T-helper 17 cell (primary cell): ENCODE results near the gene TBC1D22A. TPM values are rescaled to one million over a fixed set of nuclear protein-coding genes. Genes with fewer than 3 reads are reported as not detected.
"Not testable (repeated sequence)": the region's sequence is repeated elsewhere in the genome, so short reads cannot be mapped to it uniquely, and the experiment has no call there.

Source experiments
- ATAC-seq: fragments of 150-1000 bp; cut with Tn5 transposase; 2 replicates; pipeline ENCODE4 v1.10.0; 2021; ENCODE audit warnings: mild to moderate bottlenecking, moderate library complexity
- DNase-seq, 3 donors: peaks; one replicate each; pipeline versions ENCODE4 v3.0.0 to v3.0.0-alpha.2; 2020 to 2021
- H3K9me3 ChIP-seq: one replicate; pipeline ENCODE4 v1.7.0; 2013; ENCODE audit warnings: low read length, mild to moderate bottlenecking; ENCODE audit not compliant: control insufficient read depth, poor library complexity, severe bottlenecking
- H3K27ac Mint-ChIP-seq: one replicate; pipeline ENCODE4 v1.8.0; 2022; ENCODE audit warnings: mild to moderate bottlenecking, moderate library complexity, mixed read lengths
- H3K27me3 Mint-ChIP-seq: one replicate; pipeline ENCODE4 v1.8.0; 2022; ENCODE audit warnings: mixed read lengths
- H3K36me3 Mint-ChIP-seq: one replicate; pipeline ENCODE4 v1.8.0; 2022; ENCODE audit warnings: low read depth, mixed read lengths
- H3K4me1 Mint-ChIP-seq: one replicate; pipeline ENCODE4 v1.8.0; 2022; ENCODE audit warnings: mild to moderate bottlenecking, mixed read lengths
- H3K4me3 Mint-ChIP-seq: one replicate; pipeline ENCODE4 v1.8.0; 2022; ENCODE audit warnings: mild to moderate bottlenecking, moderate library complexity, mixed read lengths
- total RNA-seq, 4 donors: library from RNA in 2 of 4; stranded (reverse) in 2 of 4; gene quantifications; one replicate each; pipeline ENCODE4 v1.2.3 and lab custom pipeline; 2022 to 2026

TBC1D22A gene
- total RNA-seq, 2 donors from 2014 or later: 42.1 to 43.8 TPM

GRCh38 chr22:46971099-46971763, 208.8 kb downstream of the TBC1D22A start:
- H3K36me3 Mint-ChIP-seq: peaks cover 10% of the 10 kb centered on the region
- H3K4me3 Mint-ChIP-seq: no peak overlapping the region
- peaks cover 33% of the 10 kb centered on the region for H3K4me1 Mint-ChIP-seq
- no peaks in the 10 kb centered on the region for H3K27me3 Mint-ChIP-seq
- H3K27ac Mint-ChIP-seq: no peak overlapping the region
- H3K9me3 ChIP-seq: no peaks in the 10 kb centered on the region
- ATAC-seq (no peak), DNase-seq (no peak)

DNA sequence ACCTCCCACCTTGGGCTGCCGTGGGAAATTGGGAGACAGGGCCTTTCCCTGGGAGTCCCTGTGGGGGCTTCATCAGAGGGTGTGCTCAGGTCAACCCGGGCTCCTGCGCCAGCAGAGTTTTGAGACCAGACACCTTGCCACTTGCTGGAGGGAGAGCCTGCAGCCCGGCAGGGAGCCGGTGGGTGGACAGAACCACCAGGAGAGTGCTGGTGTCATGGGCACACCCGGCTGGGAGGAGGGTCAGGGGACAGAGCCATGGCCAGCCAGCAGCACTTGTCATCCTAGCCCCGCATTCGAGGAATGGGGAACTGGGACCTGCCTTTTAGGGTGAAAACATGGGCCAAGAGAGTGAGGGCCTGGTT, 209.3 kb downstream of the TBC1D22A start:
- Mint-ChIP-seq H3K4me3 (no peak overlapping the region), H3K4me1 (peaks cover 30% of the 10 kb centered on the region), H3K36me3 (peaks cover 12% of the 10 kb centered on the region), H3K27me3 (no peaks in the 10 kb centered on the region), H3K27ac (no peak overlapping the region)
- no peak for ATAC-seq
- no peaks in the 10 kb centered on the region for H3K9me3 ChIP-seq
- DNase-seq: no peak

- Mint-ChIP-seq H3K27ac (no peak overlapping the region), H3K36me3 (peaks cover 16% of the 10 kb centered on the region), H3K4me1 (peaks cover 31% of the 10 kb centered on the region), H3K4me3 (no peak overlapping the region), H3K27me3 (no peaks in the 10 kb centered on the region)
- no peak for ATAC-seq
- H3K9me3 ChIP-seq: no peaks in the 10 kb centered on the region
- no peak for DNase-seq
These were observed 209.8 kb downstream of the TBC1D22A start for GRCh38 chr22:46972256-46972655.

DNA sequence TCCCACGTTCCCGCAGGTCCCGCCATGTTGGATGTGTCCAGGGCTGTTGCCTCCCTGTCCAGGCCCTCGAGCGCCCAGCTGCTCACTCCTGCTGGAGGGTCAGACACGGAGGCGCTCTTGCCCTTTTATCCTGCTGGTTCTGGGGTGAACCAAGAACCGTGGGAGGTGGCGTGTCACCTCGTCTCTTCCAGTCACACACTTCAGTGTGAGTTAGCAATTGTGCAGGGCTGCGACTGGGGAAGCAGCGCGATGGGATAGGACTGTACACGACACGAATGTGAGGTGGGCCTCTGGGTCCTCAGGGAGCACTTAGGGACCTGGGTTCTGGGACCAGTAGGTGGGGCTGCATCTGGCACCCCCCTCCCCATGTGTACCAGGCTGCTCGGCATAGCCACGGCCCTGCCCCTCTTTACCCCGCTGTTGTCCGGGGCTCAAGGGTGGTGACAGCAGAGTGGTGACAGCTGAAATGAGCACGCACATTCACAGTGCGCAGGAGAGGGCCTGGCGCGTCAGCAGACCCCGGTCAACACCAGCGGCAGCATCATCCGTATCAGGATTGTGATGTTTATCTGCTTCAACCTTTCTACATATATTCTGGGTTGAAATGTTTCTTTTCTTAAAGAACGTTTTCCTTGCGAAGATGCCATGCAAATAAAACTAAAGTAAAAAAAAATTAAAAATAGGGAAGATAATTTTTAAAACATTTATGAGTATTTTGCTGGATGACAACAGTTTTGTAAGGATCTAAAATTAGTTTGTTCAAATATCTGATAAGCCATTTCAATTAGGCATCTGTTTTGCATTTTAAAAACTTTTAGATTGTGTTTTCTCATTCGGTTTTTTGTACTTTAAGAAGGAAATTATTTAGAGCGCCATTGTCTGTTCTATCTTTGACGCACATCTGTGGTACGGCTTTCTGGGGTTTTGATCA, 210.7 kb downstream of the TBC1D22A start:
- H3K4me1 Mint-ChIP-seq: peaks cover 29% of the 10 kb centered on the region
- DNase-seq (no peak), ATAC-seq (no peak)
- H3K9me3 ChIP-seq: no peaks in the 10 kb centered on the region
- peaks cover 17% of the 10 kb centered on the region for H3K36me3 Mint-ChIP-seq
- no peak overlapping the region for H3K4me3 Mint-ChIP-seq
- H3K27me3 Mint-ChIP-seq: no peaks in the 10 kb centered on the region
- no peak overlapping the region for H3K27ac Mint-ChIP-seq

GRCh38 chr22:46974077-46974476, 211.6 kb downstream of the TBC1D22A start:
- H3K27me3 Mint-ChIP-seq: no peaks in the 10 kb centered on the region
- peaks cover 17% of the 10 kb centered on the region for H3K36me3 Mint-ChIP-seq
- no peak for DNase-seq
- H3K4me3 Mint-ChIP-seq: no peak overlapping the region
- H3K4me1 Mint-ChIP-seq: peaks cover 24% of the 10 kb centered on the region
- no peak overlapping the region for H3K27ac Mint-ChIP-seq
- no peak for ATAC-seq
- no peaks in the 10 kb centered on the region for H3K9me3 ChIP-seq

DNA sequence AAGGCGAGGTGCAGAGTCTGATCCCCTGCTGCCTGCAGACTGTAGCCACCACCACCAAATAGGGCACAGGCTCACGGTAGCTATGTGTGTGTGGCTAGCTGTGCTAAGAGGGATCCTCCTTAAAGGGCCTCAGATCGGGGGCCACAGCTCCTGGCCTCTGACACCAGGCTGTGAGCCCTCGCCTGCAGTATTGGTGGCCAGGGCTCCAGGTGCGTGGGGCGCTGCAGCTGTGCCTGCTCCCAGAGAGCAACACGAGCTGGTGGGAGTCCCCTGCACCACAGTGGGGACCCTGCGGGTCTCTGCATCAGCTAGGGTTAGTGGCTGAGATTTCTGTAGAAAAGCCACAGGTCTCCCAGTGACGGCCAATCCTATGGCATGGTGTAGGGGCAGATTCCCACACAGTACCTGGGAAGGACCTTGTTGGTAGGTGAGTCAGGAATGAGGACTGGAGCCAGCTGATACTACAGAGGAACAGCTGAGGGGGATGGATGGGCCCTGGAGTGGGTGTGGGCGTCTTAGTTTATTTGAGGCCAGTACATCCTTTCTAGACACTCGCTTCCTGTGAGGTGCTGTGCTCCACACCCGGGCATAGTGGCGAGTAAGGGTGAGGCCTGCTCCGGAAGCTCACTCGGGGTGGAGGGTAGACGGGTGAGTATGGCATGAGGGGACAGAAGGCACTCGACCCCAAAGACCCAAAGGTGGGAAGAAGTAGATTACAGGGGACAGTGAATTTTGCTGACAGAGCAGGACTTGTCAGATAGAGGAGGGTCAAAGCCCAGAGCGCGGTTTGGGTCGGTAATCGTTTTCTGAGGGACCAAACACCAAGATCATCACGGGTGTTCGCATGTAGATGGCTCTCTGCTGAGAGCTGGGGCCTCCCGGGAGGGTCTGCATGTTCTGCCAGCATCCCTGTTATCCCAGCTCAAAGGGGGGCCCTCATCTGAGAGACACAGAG, 212.5 kb downstream of the TBC1D22A start:
- peak overlapping the region; percentile 24 for H3K27ac Mint-ChIP-seq
- H3K4me3 Mint-ChIP-seq: no peak overlapping the region
- H3K36me3 Mint-ChIP-seq: peaks cover 17% of the 10 kb centered on the region
- no peaks in the 10 kb centered on the region for H3K9me3 ChIP-seq
- ATAC-seq (no peak), DNase-seq (no peak)
- H3K27me3 Mint-ChIP-seq: no peaks in the 10 kb centered on the region
- peaks cover 21% of the 10 kb centered on the region for H3K4me1 Mint-ChIP-seq

- ATAC-seq (no peak), DNase-seq (no peak)
- peaks cover 13% of the 10 kb centered on the region for H3K36me3 Mint-ChIP-seq
- H3K27me3 Mint-ChIP-seq: no peaks in the 10 kb centered on the region
- H3K9me3 ChIP-seq: no peaks in the 10 kb centered on the region
- no peak overlapping the region for H3K4me3 Mint-ChIP-seq
- H3K4me1 Mint-ChIP-seq: peaks cover 14% of the 10 kb centered on the region
- H3K27ac Mint-ChIP-seq: no peak overlapping the region
These were observed 213.7 kb downstream of the TBC1D22A start for GRCh38 chr22:46976143-46976542.

DNA sequence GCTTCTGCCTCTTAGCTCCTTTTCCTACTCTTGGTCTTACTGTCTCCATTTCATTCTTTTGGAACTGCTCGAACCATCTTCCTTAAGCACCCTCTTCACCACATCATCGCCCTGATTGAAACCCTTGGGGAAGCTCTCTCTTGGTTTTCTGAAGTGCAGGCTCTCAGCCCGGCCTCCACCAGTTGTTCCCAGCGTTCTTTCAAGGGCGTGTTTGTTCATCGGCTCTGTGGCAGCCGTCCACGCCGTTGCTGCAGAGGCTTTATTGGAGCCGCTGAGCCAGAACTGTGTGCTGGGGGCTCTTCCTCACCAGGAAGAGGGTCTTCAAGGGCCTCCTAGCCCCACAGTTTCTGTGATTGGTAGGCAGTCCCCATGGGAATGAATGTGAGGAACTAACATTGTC, 214.1 kb downstream of the TBC1D22A start:
- H3K27me3 Mint-ChIP-seq: no peaks in the 10 kb centered on the region
- H3K4me1 Mint-ChIP-seq: peaks cover 16% of the 10 kb centered on the region
- no peak overlapping the region for H3K4me3 Mint-ChIP-seq
- H3K27ac Mint-ChIP-seq: no peak overlapping the region
- no peak for ATAC-seq
- H3K36me3 Mint-ChIP-seq: peaks cover 13% of the 10 kb centered on the region
- H3K9me3 ChIP-seq: no peaks in the 10 kb centered on the region
- no peak for DNase-seq

- H3K27ac Mint-ChIP-seq: no peak overlapping the region
- no peaks in the 10 kb centered on the region for H3K9me3 ChIP-seq
- ATAC-seq (no peak), DNase-seq (no peak)
- no peak overlapping the region for H3K4me3 Mint-ChIP-seq
- peaks cover 10% of the 10 kb centered on the region for H3K36me3 Mint-ChIP-seq
- peaks cover 21% of the 10 kb centered on the region for H3K4me1 Mint-ChIP-seq
- H3K27me3 Mint-ChIP-seq: no peaks in the 10 kb centered on the region
These were observed 215.3 kb downstream of the TBC1D22A start for GRCh38 chr22:46977656-46978343.

GRCh38 chr22:46978668-46979067, 216.2 kb downstream of the TBC1D22A start:
- not testable (repeated sequence) for DNase-seq, H3K27me3 Mint-ChIP-seq, ATAC-seq, H3K4me3 Mint-ChIP-seq, H3K36me3 Mint-ChIP-seq, H3K27ac Mint-ChIP-seq, H3K9me3 ChIP-seq
- peaks cover 26% of the 10 kb centered on the region for H3K4me1 Mint-ChIP-seq

- Mint-ChIP-seq H3K27ac (peak overlapping the region; percentile 67), H3K36me3 (peaks cover 10% of the 10 kb centered on the region)
These were observed 217.1 kb downstream of the TBC1D22A start for GRCh38 chr22:46979506-46979905.

GRCh38 chr22:46980392-46980791, 217.9 kb downstream of the TBC1D22A start:
- Mint-ChIP-seq H3K27ac (peak overlapping the region; percentile 67), H3K4me3 (no peak overlapping the region), H3K27me3 (no peaks in the 10 kb centered on the region), H3K36me3 (peaks cover 6% of the 10 kb centered on the region), H3K4me1 (peaks cover 30% of the 10 kb centered on the region)
- DNase-seq: no peak
- ATAC-seq: no peak
- no peaks in the 10 kb centered on the region for H3K9me3 ChIP-seq

More at GRCh38 chr22:46979506-46979905, 217.1 kb downstream of the TBC1D22A start:
- Mint-ChIP-seq H3K4me1 (peaks cover 27% of the 10 kb centered on the region), H3K27me3 (no peaks in the 10 kb centered on the region), H3K4me3 (no peak overlapping the region)
- DNase-seq: no peak
- no peak for ATAC-seq
- H3K9me3 ChIP-seq: no peaks in the 10 kb centered on the region
